T-helper 2 cell treated with Interferon-gamma antibody and Interleukin-4, amounts not matched to agents 5 μg/mL and 100 μg/mL, for 36 hours (primary cell): Measurements from ENCODE around the gene UTP15.

Experiments
- DNase-seq: peaks from one replicate; pipeline ENCODE4 v3.0.0; 2021; ENCODE audit warnings: low spot score
- H3K27ac Mint-ChIP-seq: one replicate; pipeline ENCODE4 v1.8.0; 2021; ENCODE audit warnings: mild to moderate bottlenecking, mixed read lengths
- H3K27me3 Mint-ChIP-seq: one replicate; pipeline ENCODE4 v1.8.0; 2021; ENCODE audit warnings: low read depth, mixed read lengths
- H3K36me3 Mint-ChIP-seq: one replicate; pipeline ENCODE4 v1.8.0; 2021; ENCODE audit warnings: low read depth, mixed read lengths
- H3K4me1 Mint-ChIP-seq: one replicate; pipeline ENCODE4 v1.8.0; 2021; ENCODE audit warnings: low read depth, mixed read lengths
- H3K4me3 Mint-ChIP-seq: one replicate; pipeline ENCODE4 v1.8.0; 2022; ENCODE audit warnings: mild to moderate bottlenecking, moderate library complexity, mixed read lengths
- H3K9me3 Mint-ChIP-seq: one replicate; pipeline ENCODE4 v1.8.0; 2021; ENCODE audit warnings: mixed read lengths

The UTP15 gene

DNA sequence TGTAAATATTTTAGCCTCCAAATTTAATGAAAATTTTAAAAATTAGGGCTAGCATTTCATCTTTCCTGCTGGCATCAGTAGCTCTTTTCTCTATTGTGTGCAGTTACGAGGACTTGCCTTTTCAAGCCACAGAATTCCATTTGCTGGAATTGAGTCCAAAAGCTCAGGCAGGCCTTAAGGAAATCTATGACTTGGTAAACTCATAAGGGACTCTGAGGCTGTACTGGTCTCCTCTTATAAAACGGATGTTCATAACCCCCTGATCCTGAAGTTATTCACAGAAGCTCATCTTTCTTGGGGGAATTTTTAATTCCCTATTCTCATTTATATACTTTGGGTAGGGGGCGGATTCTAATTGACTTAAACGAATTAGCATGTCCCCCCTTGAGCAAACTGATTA, 23.5 kb upstream of the UTP15 start:
- Mint-ChIP-seq H3K4me1 (peaks cover 13% of the 10 kb centered on the region), H3K36me3 (no peaks in the 10 kb centered on the region), H3K27ac (no peak overlapping the region), H3K4me3 (no peak overlapping the region), H3K9me3 (no peaks in the 10 kb centered on the region), H3K27me3 (peaks cover 11% of the 10 kb centered on the region)
- no peak for DNase-seq

DNA sequence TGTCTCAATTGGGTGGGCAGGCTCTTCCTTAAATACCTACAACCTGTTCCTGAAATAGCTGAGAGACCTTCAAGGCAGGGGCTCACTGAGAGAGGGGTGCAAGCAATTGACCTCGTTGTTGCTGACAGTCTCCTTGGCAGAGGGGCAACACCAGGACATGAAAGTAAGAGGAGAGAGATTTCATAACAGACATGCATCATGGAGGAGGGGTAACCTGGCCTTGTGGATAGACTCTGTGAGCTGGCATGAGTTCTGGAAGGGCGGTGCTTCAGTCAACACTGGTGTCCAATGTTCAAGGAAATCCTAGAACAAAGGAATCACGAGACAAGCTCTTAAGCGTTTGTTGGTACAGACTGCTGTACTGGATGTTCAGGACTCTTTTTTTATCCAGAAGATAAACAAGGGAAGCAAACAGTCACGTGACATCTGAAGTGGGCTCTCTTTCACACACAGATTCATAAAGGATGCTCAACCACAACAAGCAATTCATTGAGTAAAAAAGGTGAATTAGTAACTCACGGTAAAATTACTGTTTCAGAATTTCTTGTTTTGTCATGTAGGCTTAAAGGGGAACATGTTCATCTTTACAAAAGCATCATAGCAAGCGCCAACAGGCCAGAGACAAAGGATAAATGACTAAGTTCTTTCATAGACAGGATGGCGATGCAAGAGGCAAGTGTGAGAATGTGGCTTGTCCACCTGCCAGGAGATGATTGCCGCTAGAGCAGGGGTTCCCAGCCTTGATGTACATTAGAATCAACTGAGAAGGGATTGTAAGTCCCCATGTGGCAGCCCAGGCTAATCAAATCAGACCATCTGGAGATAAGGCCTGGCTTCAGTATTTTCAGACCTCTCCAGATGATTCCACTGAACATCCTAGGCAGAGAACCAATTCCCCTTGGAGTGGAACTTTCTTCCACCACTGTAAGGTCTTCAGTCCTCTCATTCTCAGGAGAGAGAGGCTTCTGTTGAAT, 20.8 kb upstream of the UTP15 start:
- peaks cover 14% of the 10 kb centered on the region for H3K27me3 Mint-ChIP-seq

GRCh38 chr5:73545403-73545779, 20.2 kb upstream of the UTP15 start:
- no peak overlapping the region for H3K27ac Mint-ChIP-seq
- no peaks in the 10 kb centered on the region for H3K9me3 Mint-ChIP-seq
- peaks cover 12% of the 10 kb centered on the region for H3K4me1 Mint-ChIP-seq
- H3K4me3 Mint-ChIP-seq, result no peak overlapping the region
- H3K27me3 Mint-ChIP-seq, result peaks cover 12% of the 10 kb centered on the region
- no peaks in the 10 kb centered on the region for H3K36me3 Mint-ChIP-seq
- no peak for DNase-seq

More for the DNA sequence above, 20.8 kb upstream of the UTP15 start:
- H3K27ac Mint-ChIP-seq, result no peak overlapping the region
- no peak for DNase-seq
- no peaks in the 10 kb centered on the region for H3K9me3 Mint-ChIP-seq
- H3K36me3 Mint-ChIP-seq, result no peaks in the 10 kb centered on the region
- H3K4me1 Mint-ChIP-seq, result peaks cover 13% of the 10 kb centered on the region
- H3K4me3 Mint-ChIP-seq, result no peak overlapping the region

- H3K4me1 Mint-ChIP-seq, result no peaks in the 10 kb centered on the region
Observed at GRCh38 chr5:73550016-73550415, 15.5 kb upstream of the UTP15 start.

DNA sequence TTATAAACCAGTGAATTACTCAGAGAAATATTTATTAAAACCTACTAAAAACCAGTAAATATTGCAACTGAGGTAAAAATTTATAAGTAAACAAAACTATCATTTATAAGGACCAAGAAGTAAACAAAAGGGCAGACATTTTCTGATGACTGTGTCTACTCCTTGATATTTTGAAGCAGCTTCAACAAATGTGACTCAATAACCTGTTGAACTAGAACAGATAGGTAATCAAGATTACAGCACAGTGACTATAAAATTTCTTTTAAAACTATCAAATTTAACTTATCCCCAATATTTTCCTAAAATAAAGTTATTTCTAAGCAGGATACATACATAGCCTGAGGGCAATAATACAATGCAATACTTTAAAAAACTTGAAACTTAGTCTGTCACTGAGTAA, 12.9 kb upstream of the UTP15 start:
- H3K27ac Mint-ChIP-seq, result no peak overlapping the region
- peaks cover 4% of the 10 kb centered on the region for H3K27me3 Mint-ChIP-seq
- no peaks in the 10 kb centered on the region for H3K4me1 Mint-ChIP-seq
- no peaks in the 10 kb centered on the region for H3K9me3 Mint-ChIP-seq
- peaks cover 13% of the 10 kb centered on the region for H3K36me3 Mint-ChIP-seq
- DNase-seq, result no peak
- H3K4me3 Mint-ChIP-seq, result no peak overlapping the region

More at GRCh38 chr5:73550016-73550415, 15.5 kb upstream of the UTP15 start:
- DNase-seq, result no peak
- no peak overlapping the region for H3K4me3 Mint-ChIP-seq
- peaks cover 4% of the 10 kb centered on the region for H3K27me3 Mint-ChIP-seq
- H3K27ac Mint-ChIP-seq, result no peak overlapping the region
- no peaks in the 10 kb centered on the region for H3K9me3 Mint-ChIP-seq
- peaks cover 7% of the 10 kb centered on the region for H3K36me3 Mint-ChIP-seq

DNA sequence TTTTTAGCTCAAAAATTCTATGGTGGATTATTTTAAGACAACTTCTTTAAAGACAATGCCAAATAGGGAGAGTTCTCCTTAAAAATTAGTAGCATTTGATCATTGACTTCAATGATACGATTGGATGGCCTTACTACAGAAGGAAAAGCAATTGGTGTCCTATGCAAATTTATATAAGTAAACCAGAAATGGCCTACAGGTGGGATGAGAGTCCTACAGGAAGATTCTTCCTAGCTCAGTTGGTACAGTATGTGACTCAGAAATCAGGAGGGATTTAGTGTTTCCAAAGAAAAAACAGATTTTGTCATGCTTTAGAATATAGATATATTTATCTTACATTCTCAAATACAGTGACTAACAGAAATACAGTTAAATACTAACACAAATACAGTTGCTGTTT, 6.6 kb upstream of the UTP15 start:
- Mint-ChIP-seq H3K27me3 (no peaks in the 10 kb centered on the region), H3K4me3 (no peak overlapping the region), H3K27ac (no peak overlapping the region), H3K36me3 (peaks cover 32% of the 10 kb centered on the region), H3K9me3 (no peaks in the 10 kb centered on the region), H3K4me1 (peaks cover 11% of the 10 kb centered on the region)
- DNase-seq, result no peak

DNA sequence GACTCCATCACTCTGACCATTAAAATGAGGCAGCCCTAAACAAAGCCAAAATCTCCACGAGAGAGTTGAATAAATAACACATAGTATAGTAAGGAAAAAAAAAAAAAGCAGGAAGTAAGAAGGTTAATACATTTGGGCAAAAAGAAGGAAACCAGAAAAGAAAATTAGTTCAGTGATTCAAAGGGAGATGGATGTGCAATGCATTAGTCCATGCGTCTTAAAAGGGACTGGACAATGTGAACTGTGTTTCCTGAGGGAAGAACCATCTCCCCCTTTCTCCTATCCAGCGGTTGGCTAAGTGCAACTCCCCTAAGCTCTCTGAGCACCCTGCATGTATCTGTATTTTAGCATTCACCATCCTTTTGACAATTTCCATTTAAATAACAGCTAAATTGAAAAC, 1.5 kb upstream of the UTP15 start:
- peaks cover 29% of the 10 kb centered on the region for H3K4me1 Mint-ChIP-seq

DNA sequence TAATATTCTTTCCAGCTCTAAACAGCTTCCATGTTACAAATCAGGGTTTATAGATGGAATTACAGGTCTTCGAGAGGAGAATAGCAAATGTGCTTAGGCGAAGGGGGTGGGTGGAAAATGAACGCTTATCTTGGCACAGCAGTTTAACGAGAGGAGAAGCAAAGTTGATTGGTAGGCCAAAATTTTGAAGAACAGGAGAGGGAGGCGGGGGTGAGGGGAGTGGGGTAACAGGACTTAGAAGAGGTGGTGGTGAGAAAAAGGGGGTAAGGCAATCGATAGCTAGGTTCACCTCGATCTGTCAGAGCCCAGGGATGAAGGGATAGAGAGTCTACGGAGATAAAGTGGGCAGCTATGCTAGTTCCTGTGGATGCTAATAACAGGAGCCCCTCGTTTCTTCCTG, 868 bp upstream of the UTP15 start:
- Mint-ChIP-seq H3K4me3 (peak overlapping the region; percentile 98), H3K9me3 (no peaks in the 10 kb centered on the region), H3K27me3 (no peaks in the 10 kb centered on the region), H3K27ac (peak overlapping the region; percentile 99), H3K4me1 (peaks cover 29% of the 10 kb centered on the region), H3K36me3 (peaks cover 23% of the 10 kb centered on the region)
- no peak for DNase-seq

More for the DNA sequence above, 1.5 kb upstream of the UTP15 start:
- H3K36me3 Mint-ChIP-seq, result peaks cover 23% of the 10 kb centered on the region
- H3K4me3 Mint-ChIP-seq, result peak overlapping the region; percentile 98
- DNase-seq, result no peak
- peak overlapping the region; percentile 99 for H3K27ac Mint-ChIP-seq
- H3K9me3 Mint-ChIP-seq, result no peaks in the 10 kb centered on the region
- H3K27me3 Mint-ChIP-seq, result no peaks in the 10 kb centered on the region

DNA sequence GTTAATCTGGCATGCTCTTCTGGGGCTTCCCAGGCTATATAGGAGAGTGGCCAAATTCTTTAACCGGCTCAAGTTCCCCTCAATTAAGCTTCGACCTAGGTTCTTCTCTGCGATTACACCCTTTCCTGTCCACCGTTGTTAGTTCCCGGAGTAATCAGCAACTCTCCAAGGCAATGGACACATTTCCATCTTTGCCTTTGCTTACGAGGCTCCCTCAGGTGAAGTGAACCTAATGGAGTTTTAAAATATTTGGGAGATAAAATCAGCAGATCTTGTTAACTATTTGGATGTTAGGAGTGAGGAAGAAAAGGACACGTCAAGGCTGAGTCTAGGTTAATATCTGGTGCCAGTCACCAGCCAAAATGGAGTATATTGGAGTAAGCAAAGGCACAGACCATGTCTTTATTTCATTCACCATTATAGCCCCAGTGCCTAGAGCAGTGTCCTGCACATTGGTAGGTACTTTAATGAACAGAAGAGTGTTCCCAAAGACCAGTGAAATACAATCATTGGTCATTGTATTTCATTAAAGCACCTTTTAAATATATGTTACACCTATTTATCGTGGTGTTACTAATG, 515 bp downstream of the UTP15 start:
- Mint-ChIP-seq H3K4me1 (peaks cover 28% of the 10 kb centered on the region), H3K9me3 (no peaks in the 10 kb centered on the region), H3K4me3 (peak overlapping the region; percentile 98), H3K27ac (peak overlapping the region; percentile 99), H3K27me3 (no peaks in the 10 kb centered on the region), H3K36me3 (peaks cover 24% of the 10 kb centered on the region)
- no peak for DNase-seq

GRCh38 chr5:73582285-73583145, 17.0 kb downstream of the UTP15 start:
- Mint-ChIP-seq H3K9me3 (no peaks in the 10 kb centered on the region), H3K27ac (no peak overlapping the region), H3K36me3 (peaks cover 23% of the 10 kb centered on the region), H3K4me3 (no peak overlapping the region), H3K27me3 (no peaks in the 10 kb centered on the region), H3K4me1 (peaks cover under 1% of the 10 kb centered on the region)
- no peak for DNase-seq

GRCh38 chr5:73587923-73588322, 22.4 kb downstream of the UTP15 start:
- Mint-ChIP-seq H3K4me1 (peaks cover 2% of the 10 kb centered on the region), H3K36me3 (no peaks in the 10 kb centered on the region), H3K4me3 (no peak overlapping the region), H3K27me3 (no peaks in the 10 kb centered on the region), H3K9me3 (no peaks in the 10 kb centered on the region), H3K27ac (no peak overlapping the region)
- DNase-seq, result no peak

DNA sequence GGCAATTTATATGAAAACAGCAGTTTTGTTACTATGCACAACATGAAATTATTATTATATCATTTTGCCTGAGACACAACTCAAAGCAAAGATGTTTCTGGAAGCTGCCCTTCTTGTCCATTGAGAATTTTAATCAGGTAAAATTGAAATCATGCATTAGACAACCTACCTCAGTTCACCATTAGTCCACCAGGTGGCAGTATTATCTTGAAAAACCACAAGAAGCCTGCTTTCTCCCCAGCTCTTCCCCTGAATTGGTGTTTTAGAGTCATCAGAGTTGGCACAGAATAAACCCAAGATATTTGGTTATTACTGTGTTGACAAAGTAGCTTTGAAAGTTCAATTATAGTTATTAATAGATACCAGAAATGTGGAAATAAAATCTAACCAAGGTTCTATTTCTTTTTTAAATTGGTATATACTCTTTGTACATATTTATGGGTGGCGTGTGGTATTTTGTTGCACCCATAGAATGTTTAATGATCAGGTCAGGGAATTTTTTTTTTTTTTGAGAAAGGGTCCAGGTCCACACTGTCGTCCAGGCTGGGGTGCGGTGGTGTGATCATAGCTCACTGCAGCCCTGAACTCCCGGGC, 25.7 kb downstream of the UTP15 start:
- peak; percentile 30 for DNase-seq
- H3K4me3 Mint-ChIP-seq, result no peak overlapping the region
- no peaks in the 10 kb centered on the region for H3K36me3 Mint-ChIP-seq
- no peak overlapping the region for H3K27ac Mint-ChIP-seq
- no peaks in the 10 kb centered on the region for H3K9me3 Mint-ChIP-seq
- no peaks in the 10 kb centered on the region for H3K27me3 Mint-ChIP-seq
- peaks cover 2% of the 10 kb centered on the region for H3K4me1 Mint-ChIP-seq

DNA sequence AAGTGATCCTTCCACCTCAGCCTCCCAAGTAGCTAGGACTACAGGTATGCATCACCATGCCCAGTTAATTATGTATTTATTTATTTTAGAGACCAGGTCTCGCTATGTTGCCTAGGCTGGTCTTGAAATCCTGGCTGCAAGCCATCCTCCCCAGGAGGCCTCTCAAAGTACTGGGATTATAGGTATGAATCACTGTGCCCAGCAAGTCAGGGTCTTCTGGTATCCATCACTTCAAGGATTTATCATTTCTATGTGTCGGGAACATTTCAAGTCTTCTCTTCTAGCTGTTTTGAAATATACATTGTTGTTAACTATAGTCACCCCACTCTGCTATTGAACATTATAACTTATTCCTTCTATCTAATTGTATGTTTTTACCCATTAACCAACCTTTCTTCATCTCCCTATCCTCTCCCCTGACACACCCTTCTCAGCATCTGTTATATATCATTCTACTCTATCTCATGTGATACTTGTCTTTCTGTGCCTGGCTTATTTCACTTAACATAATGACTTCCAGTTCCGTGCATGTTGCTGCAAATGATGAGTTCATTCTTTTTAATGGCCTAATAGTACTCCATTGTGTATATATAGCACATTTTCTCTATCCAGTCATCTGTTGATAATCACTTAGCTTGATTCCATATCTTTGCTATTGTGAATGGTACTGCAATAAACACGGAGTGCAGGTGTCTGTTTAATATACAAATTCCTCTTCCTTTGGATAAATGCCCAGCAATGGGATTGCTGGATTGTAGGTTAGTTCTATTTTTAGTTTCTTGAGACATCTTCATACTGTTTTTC, 26.4 kb downstream of the UTP15 start:
- no peaks in the 10 kb centered on the region for H3K9me3 Mint-ChIP-seq
- peaks cover 2% of the 10 kb centered on the region for H3K4me1 Mint-ChIP-seq
- no peak overlapping the region for H3K4me3 Mint-ChIP-seq
- no peaks in the 10 kb centered on the region for H3K36me3 Mint-ChIP-seq
- peaks cover 3% of the 10 kb centered on the region for H3K27me3 Mint-ChIP-seq
- no peak overlapping the region for H3K27ac Mint-ChIP-seq
- no peak for DNase-seq
